Measurements from ENCODE around the gene SH2B2.

- no peak for TF ChIP-seq RAD21 (IDR thresholded peaks at IDR 0.05)
- TF ChIP-seq CTCF (IDR thresholded peaks at IDR 0.05; ENCODE audit: low read depth, low read length, missing input control), result no peak
- no peak for TF ChIP-seq REST (IDR thresholded peaks at IDR 0.05)
- no peak for TF ChIP-seq GABPA (IDR thresholded peaks at IDR 0.05 in 1 of 2, conservative IDR thresholded peaks at IDR 0.05 in 1 of 2)
- no peak for TF ChIP-seq MAX (IDR thresholded peaks at IDR 0.05)
- no peak for TF ChIP-seq JUND (IDR thresholded peaks at IDR 0.05)
- TF ChIP-seq SP1 (IDR thresholded peaks at IDR 0.05), result no peak
- no peak for TF ChIP-seq TAF1 (conservative IDR thresholded peaks at IDR 0.05)
- TF ChIP-seq ATF3 (IDR thresholded peaks at IDR 0.05), result no peak
- TF ChIP-seq HNF4G (IDR thresholded peaks at IDR 0.05), result no peak
- no peak for TF ChIP-seq YY1 (IDR thresholded peaks at IDR 0.05)
- no peak for TF ChIP-seq NR2F2 (IDR thresholded peaks at IDR 0.05)
These were observed 9.4 kb downstream of the SH2B2 start for GRCh38 chr7:102296179-102296438.
